ENCODE data around the gene LEKR1.
"Not testable (repeated sequence)": the region's sequence is repeated elsewhere in the genome, so short reads cannot be mapped to it uniquely, and the experiment has no call there.

LEKR1 gene

DNA sequence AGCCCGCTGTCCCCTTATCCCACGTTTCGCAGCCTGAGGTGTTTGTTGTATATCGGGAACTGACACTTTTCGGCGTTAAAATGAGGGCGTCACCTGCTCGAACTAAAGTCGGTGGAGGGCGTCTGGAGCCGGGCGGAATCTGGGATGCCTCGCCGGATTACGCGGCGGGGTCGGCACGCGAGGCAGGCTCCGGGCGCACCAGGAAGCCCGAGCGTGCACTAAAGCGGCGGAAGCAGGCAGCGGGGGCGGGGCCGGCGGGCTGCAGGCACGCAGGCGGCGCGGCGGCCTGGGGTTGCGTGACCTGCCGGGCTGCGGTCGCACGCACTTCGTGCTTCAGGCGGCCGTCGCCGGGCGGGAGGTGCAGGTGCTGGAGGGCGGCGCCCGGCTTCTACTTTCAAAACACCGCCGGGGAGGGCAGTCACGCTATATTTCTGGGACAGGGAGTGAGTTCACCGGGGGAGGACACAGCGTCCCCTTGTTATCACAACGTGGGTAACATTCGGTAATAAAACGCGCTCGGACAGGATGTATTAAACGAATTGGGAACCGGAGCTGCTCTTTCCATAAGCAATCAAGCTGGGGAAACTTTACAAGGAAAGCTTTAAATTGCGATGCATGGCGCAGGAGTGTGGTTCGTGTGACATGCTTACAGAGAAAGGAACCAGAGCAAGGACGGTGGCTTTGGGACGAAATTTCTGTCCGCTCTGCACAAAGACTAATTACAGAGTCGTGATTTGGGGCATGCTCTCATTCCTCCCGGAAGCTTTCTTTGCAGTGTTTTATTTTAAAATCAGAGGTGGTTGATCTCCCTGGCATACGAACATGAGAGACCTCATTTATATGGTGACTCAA lies 9.1 kb upstream of the LEKR1 start:
- H3K27ac ChIP-seq = peak overlapping the region; percentile 95
- no peak; the same call in 1 of the 2 replicates for TF ChIP-seq CTCF (conservative IDR thresholded peaks at IDR 0.05)

DNA sequence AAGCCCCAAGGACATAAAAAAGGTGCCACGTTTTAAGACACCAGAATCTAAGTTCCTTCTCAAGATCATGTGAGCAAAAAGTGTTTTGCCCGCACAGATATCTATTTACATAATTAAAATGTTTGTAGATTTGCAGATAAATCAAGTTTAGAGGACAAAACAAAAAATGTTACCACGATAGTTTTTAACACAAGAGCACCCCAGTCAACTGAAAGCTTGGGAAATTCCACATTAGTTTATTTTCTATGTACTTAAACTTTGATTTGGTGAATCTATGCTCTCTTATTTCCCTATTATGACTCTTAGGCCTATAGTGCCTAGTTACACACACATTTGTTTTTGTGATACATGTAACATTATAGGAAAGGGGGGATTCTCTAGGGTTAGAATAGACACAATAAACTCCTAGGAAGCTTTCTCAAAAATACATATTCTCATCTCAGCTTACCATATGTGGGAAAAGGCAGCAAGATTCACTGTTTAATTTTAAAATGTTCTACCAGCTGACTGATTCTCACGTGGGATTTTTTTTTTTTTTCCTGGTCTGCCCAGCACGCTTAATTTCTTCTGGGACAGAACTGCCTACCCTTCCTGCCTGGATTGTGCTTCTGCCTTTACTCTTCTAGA lies 8.4 kb upstream of the LEKR1 start:
- H3K27ac ChIP-seq = peak overlapping the region; percentile 95
- TF ChIP-seq CTCF (conservative IDR thresholded peaks at IDR 0.05) = no peak

DNA sequence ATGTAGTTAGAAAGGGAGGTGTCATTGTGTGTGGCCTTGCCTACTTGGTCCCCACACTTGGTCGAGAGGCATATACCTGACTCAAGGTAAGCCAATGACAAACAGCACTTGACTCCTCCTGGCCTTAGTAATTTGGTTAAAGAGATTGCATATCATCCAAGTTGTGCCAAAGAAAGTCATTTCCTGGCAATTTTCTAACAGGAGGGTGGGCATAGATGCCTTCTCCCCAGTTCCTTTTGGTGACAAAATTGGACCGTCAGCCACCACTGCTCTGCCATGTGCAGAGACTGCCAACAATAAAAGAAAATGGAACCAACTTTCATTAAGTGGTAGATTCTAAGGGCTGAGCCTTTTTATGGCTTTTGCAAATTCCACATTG lies 7.9 kb upstream of the LEKR1 start:
- TF ChIP-seq CTCF (conservative IDR thresholded peaks at IDR 0.05) = no peak
- peak overlapping the region; percentile 95 for H3K27ac ChIP-seq

DNA sequence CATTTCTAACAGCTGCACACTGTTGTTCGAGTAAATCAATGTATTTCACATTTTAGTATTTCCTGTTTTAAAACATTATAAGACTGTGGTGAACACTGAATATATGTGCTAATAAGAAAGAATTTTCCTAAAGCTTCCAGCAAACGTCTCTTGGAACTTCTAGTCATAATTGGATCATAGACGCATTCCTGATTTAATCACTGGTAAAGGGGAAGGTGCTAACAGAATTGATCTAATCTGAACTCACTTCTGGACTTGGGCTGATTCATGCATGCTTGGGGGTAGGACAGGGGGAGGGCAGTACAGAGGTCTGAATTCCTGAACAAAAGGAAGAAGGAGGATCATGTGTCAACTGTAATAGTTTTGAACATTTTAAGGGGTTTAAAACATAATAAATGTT lies 7.3 kb upstream of the LEKR1 start:
- H3K27ac ChIP-seq = no peak overlapping the region
- TF ChIP-seq CTCF (conservative IDR thresholded peaks at IDR 0.05) = no peak

- H3K27ac ChIP-seq = peak overlapping the region; percentile 4; the same call in 1 of the 2 replicates
- no peak for TF ChIP-seq CTCF (conservative IDR thresholded peaks at IDR 0.05)
Measured at GRCh38 chr3:156819842-156820691, 6.1 kb upstream of the LEKR1 start.

GRCh38 chr3:156820692-156821080 lies 5.5 kb upstream of the LEKR1 start:
- peak overlapping the region; percentile 4; the same call in 1 of the 2 replicates for H3K27ac ChIP-seq
- TF ChIP-seq CTCF (conservative IDR thresholded peaks at IDR 0.05) = no peak

GRCh38 chr3:156822626-156823260 lies 3.4 kb upstream of the LEKR1 start:
- not testable (repeated sequence) for H3K27ac ChIP-seq

Data from VCaP (cell line).